DMS153 treated with DMSO at 0.1 percent for 48 hours (cell line): Measurements from ENCODE around the gene ZDHHC24.
A peak's percentile ranks its signal among the peaks of the same experiment; 100 is the strongest.
"Not testable (repeated sequence)": the region's sequence is repeated elsewhere in the genome, so short reads cannot be mapped to it uniquely, and the experiment has no call there.

ENCODE experiments used
- DNase-seq: peaks from one replicate; lab custom pipeline; 2025; ENCODE audit not compliant: unreplicated experiment; lab: John Stamatoyannopoulos, UW

The ZDHHC24 gene

GRCh38 chr11:66546368-66546965, 619 bp upstream of the ZDHHC24 start, which contains the start of gene ACTN3:
TSS of gene ACTN3 (plus strand) at chr11:66546903. CDS start at chr11:66546938, 35 bp downstream.
- no peak for DNase-seq

- not testable (repeated sequence) for DNase-seq
These were observed 896 bp downstream of the ZDHHC24 start for GRCh38 chr11:66544952-66545351.

- DNase-seq, result no peak
These were observed 2.4 kb downstream of the ZDHHC24 start for GRCh38 chr11:66543263-66544107.

- DNase-seq, result no peak
These were observed 3.5 kb downstream of the ZDHHC24 start for GRCh38 chr11:66542362-66542761.

GRCh38 chr11:66541892-66542291, 4.0 kb downstream of the ZDHHC24 start:
- no peak for DNase-seq

- not testable (repeated sequence) for DNase-seq
These were observed 5.2 kb downstream of the ZDHHC24 start for GRCh38 chr11:66540598-66540997.

GRCh38 chr11:66539870-66540213, 6.0 kb downstream of the ZDHHC24 start:
- DNase-seq, result no peak

GRCh38 chr11:66539170-66539869, 6.5 kb downstream of the ZDHHC24 start:
- DNase-seq, result no peak

GRCh38 chr11:66532784-66533183, 13.1 kb downstream of the ZDHHC24 start:
- DNase-seq, result no peak

GRCh38 chr11:66531841-66532240, 14.0 kb downstream of the ZDHHC24 start:
- DNase-seq, result no peak

GRCh38 chr11:66530927-66531709, 14.7 kb downstream of the ZDHHC24 start:
- no peak for DNase-seq

- DNase-seq, result no peak
These were observed 16.2 kb downstream of the ZDHHC24 start for GRCh38 chr11:66529655-66530054.

- no peak for DNase-seq
These were observed 16.8 kb downstream of the ZDHHC24 start for GRCh38 chr11:66529069-66529468.

GRCh38 chr11:66524304-66525040, 21.4 kb downstream of the ZDHHC24 start:
- DNase-seq, result no peak

- DNase-seq, result no peak
These were observed 22.2 kb downstream of the ZDHHC24 start for GRCh38 chr11:66523611-66524010.

GRCh38 chr11:66510990-66511339, 34.9 kb downstream of the ZDHHC24 start:
- no peak for DNase-seq

GRCh38 chr11:66510271-66510989, 35.4 kb downstream of the ZDHHC24 start, which contains the start of gene BBS1:
TSS of gene BBS1 (plus strand) at chr11:66510635. CDS start at chr11:66510660, 25 bp downstream.
- DNase-seq, result peak; percentile 54

- no peak for DNase-seq
These were observed 36.7 kb downstream of the ZDHHC24 start for GRCh38 chr11:66509131-66509561.

- no peak for DNase-seq
These were observed 40.5 kb downstream of the ZDHHC24 start for GRCh38 chr11:66505276-66505816.
